Inflammatory macrophage treated with lipopolysaccharide for 1 hour (primary cell): Measurements from ENCODE around the gene CLK2.

Source experiments
- DNase-seq, 2 donors: peaks; one replicate each; pipeline ENCODE4 v3.0.0-alpha.2; 2020 to 2022

The CLK2 gene

DNA sequence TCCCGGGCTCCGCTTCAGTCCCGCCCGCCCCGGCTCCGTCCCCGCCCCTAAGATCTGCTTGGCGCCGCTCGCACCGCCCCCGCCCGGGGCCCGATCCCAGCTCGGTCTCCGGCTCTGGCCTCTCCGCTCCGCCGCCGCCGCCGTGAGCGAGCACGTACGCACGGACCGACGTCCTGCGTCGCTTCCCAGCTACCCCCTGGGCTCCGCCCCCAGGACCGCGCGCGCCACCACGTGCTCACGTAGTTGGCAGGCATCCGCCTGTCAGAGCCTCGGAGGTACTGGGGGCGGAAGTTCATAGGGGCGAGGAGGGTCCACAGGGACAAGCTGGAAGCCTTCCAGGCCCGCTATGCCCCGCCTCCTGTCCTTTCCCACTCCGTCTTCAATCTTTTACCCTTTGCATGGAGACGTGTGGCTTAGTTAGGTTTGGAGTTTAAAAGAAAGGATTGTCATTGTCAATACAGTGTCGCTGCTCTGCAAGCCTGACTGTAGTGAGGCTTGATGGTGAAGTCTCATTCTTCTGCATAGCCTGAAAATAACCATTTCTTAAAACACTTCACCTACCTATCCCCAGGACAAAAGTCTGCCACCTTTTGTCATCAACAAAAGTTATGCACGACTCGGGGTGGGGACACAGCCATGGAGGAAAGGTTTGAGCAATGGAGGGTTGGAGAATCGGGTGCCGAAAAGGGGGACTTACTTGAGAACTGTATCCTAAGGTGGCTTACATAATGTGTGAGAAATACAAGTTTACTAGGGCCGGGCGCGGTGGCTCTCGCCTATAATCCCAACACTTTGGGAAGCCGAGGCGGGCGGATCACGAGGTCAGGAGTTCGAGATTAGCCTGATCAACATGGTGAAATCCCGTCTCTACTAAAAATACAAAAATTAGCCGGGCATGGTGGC is at the start of gene CLK2:
Gene CLK2 (minus strand): TSS at position 162 of the 903 bp plus-strand sequence. CDS start 2,527 bp downstream, outside the sequence.
- peak; percentile 94 to 96 for DNase-seq

DNA sequence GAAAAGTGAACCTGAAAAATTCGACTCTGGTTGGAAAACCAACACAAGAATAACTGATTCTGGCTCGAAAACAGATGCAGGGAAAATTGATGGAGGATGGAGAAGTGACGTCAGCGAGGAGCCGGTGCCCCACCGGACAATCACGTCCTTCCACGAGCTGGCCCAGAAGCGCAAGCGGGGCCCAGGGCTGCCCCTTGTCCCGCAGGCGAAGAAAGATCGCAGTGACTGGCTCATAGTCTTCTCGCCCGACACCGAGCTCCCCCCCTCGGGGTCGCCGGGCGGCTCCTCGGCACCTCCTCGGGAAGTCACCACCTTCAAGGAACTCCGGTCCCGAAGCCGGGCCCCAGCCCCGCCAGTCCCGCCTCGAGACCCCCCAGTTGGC is 49.3 kb upstream of the CLK2 start:
- peak in 1 of 2 donors; percentile 13 for DNase-seq

DNA sequence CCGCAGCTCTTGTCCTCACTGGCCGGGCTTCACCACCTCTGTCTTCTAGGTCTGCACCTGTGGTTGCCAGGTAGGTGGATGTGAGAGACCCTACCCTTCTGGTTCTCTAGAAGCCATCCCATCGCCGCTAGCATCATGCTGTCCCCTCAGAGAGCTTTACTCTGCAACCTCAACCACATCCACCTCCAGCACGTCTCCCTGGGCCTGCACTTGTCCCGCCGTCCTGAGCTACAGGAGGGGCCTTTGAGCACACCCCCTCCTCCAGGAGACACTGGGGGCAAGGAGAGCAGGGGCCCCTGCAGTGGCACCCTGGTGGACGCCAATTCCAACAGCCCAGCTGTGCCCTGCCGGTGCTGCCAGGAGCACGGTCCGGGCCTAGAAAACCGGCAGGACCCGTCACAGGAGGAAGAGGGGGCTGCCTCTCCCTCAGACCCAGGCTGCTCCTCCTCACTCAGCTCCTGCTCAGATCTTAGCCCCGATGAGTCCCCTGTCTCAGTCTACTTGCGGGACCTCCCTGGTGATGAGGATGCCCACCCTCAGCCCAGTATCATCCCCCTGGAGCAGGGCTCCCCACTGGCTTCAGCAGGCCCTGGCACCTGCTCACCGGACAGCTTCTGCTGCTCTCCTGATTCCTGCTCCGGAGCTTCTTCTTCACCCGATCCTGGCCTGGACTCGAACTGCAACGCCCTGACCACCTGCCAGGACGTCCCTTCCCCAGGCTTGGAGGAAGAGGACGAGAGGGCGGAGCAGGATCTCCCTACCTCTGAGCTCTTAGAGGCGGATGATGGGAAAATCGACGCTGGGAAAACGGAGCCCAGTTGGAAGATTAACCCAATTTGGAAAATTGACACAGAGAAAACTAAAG is 48.6 kb upstream of the CLK2 start:
- no peak for DNase-seq

DNA sequence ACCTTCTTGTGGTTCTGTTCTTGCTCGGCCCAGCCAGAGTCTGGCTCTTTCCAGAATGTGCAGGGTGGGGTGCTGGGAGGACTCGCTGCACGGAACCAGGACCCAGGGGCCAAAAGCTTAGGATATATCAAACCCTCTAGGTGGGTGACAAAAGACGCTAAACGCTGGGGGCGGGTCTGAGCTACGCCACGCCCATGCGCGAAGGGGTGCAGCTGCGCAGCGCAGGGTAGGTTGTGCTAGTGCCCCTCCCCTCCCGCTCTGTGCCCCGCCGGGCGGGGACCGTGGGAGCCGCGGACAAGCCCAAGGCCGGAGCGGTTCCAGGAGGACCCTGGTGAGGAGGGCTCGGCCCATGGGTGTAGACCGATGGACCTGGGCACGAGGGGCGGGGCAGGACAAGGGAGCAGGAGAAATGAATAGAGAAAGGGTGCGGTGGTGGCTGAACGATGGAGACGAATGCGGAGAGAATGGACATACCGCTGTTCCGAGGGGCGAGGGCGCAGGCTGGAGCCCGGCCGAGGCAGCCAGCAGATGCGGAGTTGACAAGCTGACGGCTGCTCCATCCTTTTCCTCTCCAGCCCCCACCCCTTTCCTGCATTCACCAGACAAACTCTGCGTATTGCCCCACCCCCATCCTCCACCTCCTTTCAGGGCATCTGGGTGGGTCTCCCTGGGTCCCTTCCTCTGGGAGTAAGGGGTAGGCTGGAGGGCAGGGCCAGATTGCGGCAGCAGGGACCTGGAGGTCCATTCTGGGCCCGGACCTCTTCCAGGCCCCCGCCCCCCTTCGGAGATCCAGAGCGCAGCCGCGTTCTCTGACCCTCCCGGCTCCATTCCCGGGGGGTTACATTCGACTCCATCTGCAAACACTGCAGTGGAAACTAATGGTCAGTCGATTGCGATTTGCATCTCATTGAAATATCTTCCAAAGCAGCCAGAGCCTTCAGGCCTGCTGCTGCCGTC is 47.6 kb upstream of the CLK2 start, which contains the start of gene RUSC1:
Gene RUSC1 (plus strand): TSS at position 234 of the 957 bp plus-strand sequence. CDS start 880 bp downstream, outside the sequence.
- peak; percentile 31 to 49 for DNase-seq

DNA sequence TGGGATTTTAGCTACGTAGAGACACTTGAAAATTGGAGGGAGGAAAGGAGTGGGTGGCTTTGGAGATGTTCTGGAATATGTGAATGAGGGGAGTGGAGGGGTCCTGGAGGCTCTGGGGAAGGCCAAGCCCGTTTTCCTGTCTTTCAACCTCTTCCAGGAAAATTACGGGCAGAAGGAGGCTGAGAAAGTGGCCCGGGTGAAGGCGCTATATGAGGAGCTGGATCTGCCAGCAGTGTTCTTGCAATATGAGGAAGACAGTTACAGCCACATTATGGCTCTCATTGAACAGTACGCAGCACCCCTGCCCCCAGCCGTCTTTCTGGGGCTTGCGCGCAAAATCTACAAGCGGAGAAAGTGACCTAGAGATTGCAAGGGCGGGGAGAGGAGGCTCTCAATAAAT is 46.9 kb upstream of the CLK2 start:
- no peak for DNase-seq

DNA sequence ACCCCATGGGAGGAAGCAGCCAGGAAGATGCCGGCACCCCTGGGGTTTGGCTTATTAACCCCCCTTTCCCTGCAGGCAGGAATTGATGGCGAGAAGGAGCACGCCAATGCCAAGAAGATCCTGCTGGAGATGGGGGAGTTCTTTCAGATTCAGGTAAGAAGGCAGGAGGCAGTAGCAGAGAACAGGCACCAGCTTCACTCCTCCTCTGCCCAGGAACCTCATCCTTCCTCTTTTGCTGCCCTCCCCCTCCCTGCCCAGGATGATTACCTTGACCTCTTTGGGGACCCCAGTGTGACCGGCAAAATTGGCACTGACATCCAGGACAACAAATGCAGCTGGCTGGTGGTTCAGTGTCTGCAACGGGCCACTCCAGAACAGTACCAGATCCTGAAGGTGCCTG is 46.2 kb upstream of the CLK2 start:
- DNase-seq = no peak

DNA sequence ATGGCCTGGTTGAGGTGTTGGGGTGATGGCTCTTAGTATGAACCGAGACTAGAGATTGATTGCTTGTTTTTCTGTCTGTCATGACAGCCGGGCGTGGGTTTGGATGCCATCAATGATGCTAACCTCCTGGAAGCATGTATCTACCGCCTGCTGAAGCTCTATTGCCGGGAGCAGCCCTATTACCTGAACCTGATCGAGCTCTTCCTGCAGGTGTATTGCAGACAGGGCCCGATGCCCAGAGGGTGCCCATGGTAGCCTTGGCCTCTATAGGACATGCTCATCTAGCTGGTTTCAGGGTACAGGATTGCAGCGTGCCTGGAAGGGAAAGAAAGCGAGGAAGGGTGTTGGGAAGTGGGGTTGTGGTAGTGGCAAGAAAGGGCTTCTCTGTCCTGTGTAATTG is 44.8 kb upstream of the CLK2 start:
- DNase-seq = no peak

DNA sequence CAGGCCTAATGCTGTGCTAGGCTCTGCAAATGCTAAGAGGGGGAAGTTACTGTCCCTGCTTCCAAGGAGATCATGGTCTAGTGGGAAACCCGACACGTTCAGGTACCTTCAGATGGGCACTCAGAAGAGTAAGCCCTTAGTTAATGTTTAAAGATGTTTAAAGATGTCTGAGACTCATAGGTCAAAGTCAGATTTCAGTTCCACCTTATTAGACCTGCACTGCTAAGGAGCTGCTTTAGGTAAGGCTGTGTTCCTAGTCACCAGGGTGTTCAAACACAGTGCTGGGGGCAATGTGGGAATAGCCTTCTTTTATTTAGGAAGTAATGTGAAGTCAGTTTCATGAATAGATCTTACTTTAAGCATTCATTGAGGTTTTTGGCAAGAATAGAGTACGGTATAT is 43.6 kb upstream of the CLK2 start:
- no peak for DNase-seq

DNA sequence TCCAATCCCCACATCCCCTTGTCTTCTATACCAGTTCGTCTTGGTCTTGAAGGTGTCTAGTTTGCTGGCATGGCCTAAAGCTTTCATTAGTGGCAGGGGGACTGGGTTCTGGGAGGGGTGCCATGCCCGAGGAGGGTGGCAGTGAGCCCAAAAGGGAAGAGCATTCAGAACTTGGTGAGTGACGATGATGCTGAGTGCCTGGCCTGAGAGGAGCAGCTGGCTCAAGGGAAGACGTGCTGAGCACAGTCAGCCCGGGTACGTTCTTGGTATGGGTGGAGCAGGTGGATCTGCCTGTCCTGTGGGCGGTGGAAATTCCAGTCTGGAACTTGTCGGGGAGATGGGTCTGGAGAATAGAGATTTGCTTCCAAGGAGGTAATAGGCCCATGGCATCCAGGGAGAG is 40.0 kb upstream of the CLK2 start:
- no peak for DNase-seq

DNA sequence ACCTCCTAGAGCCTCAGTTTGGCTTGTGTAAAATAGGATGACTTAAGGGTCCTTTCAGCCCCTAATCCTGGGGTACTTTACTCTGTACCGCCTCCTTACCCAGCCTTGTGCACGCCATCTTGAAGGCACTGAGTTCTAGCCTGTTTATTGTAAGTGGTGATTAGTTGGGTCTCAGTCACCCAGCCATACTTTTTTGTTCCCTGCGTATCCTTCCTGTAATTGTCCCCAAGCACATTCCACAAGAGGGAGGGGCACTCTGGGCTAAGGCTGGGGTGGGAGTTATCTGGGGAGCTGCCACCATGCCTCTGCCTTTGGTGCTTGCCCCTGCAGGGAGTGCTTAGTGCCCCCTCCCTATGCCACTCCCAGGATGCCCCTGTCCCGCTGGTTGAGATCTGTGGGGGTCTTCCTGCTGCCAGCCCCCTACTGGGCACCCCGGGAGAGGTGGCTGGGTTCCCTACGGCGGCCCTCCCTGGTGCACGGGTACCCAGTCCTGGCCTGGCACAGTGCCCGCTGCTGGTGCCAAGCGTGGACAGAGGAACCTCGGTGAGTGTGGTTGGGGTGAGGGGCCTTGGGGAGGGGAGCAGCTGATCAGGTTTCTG is 36.2 kb upstream of the CLK2 start:
- DNase-seq = no peak

DNA sequence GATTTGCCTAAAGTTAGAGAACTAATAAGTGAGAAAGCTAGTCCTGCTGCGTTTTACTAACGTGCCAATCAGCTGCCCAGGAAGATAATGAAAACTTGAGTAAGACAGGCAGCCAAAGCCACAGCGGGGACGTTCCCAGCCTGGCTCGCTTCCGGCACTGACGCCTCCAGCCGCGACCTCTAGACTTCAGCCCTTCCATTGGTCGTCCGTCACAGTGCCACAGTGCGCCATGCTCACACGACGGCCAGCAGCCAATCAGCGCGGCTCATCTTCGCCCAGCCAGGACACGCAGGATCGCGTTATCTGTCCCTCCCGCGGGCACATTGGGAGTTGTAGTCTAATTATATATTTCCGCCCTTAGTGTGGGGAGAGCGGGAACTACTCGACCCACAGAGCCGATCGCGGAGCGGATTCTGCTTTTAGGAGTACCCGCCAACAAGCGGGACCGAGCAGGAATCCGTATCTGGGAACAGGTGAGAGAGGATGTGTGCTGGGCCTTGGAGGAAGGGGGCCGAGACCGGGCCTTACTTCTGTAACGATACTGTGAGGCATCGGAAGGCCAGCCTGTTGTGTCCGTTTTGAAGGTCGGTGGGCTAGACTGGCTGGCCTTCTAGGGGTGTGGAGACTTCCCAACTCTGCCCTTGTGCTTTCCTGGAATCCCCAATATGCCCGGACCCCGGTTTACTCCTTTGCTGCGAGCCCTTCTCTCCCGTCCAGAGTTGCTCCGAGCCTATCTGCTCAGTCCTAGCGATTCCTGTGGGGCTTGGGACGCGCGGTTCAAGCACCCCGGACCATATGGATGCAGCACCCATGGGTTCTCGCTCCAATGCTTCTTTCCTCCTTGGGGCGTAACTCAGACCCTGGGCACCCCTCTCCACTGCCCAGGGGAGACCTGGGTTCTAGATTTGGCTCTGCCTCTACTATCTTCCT is 35.5 kb upstream of the CLK2 start, which contains the start of gene FDPS:
Gene FDPS (plus strand): TSS at position 374 of the 930 bp plus-strand sequence. CDS start 924 bp downstream, outside the sequence.
- peak; percentile 98 to 99 for DNase-seq

DNA sequence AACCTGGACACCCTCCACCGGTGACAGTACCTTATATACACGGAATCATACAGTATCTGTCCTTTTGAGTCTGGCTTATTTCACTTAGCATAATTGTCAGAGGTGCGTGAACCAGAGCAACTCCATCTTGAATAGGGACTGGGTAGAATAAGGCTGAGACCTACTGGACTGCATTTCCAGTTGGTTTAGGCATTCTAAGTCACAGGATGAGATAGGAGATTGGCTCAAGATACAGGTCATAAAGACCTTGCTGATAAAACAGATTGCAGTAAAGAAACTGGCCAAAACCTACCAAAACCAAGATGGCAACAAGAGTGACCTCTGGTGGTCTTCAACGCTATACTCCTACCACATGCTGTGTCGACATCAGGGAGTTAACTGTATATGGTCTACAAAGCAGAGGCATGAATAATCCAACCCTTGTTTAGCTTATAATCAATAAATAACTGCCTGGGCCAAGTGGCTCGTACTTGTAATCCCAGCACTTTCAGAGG is 34.0 kb upstream of the CLK2 start:
- DNase-seq = peak; percentile 27 to 39

DNA sequence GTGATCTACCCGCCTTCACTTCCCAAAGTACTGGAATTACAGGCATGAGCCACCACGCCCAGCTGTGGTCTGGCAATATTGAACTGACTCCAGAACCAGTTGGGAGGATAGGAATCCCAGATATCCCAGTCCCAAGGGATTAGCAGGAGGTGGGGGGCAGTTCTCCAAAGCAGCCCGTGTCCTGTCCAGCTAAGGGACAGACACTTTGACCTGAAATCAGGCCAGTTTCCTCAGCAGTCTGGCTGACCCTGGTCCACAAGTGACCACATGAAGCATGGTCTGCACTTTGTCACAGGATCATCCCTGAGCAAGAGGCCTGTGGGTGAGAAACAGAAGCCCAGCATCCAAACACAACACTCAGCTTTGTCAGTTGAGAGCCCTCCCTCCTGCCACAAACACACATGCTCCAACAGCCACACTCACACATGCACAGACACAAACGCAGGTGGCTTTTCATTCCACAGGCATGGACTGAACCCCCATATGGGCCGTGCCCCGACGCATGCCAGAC is 32.6 kb upstream of the CLK2 start:
- no peak for DNase-seq

DNA sequence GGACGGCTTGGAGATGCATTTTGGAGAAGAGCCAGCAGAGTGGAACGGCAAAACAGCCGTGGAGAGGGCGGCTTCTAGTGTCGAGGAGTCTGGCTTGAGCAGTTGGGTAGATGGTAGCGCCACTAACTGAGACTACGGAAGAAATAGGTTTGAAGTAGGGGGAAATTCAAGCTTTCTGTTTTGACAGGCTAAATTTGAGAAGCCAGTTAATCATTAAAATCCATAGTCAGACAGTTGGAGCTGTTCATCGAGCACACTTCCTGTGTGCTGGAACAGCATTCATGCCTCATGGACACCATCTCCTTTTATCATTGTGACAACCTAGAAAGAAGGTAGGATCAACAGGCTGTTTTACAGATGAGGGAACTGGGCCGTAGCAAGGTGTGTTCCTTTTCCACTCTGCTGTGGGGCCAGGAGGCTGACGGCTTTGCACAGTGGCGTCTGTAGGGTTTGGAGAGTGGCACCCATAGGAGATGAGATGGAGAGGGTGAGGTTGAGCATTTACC is 31.3 kb upstream of the CLK2 start:
- no peak for DNase-seq

DNA sequence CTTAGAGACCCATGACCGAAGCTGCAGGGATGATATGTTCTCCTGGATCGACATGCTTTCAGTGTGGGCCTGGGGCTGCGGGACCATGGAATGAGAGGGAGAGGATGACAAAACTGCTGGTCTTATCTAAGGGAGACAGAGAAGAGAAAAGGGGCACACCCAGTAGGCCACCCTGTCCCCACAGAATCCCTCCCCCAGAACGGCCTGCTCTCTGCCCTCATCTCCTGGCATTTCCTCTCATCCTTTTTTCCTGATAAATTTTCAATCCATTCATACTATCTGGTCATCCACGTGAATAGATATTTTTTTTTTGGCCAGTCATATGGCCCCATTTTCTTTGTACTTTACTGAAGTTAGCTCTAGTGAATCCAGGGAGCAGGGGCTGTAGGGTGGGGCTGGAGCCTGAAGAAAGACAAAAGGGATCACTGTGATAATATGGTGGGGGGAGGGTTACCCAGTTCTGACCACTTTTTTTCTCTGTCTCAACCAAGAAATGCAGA is 28.1 kb upstream of the CLK2 start, which contains the start of gene PKLR:
Gene PKLR (minus strand): TSS at position 97 of the 500 bp plus-strand sequence. CDS start 43 bp downstream, at position 54.
- no peak for DNase-seq

DNA sequence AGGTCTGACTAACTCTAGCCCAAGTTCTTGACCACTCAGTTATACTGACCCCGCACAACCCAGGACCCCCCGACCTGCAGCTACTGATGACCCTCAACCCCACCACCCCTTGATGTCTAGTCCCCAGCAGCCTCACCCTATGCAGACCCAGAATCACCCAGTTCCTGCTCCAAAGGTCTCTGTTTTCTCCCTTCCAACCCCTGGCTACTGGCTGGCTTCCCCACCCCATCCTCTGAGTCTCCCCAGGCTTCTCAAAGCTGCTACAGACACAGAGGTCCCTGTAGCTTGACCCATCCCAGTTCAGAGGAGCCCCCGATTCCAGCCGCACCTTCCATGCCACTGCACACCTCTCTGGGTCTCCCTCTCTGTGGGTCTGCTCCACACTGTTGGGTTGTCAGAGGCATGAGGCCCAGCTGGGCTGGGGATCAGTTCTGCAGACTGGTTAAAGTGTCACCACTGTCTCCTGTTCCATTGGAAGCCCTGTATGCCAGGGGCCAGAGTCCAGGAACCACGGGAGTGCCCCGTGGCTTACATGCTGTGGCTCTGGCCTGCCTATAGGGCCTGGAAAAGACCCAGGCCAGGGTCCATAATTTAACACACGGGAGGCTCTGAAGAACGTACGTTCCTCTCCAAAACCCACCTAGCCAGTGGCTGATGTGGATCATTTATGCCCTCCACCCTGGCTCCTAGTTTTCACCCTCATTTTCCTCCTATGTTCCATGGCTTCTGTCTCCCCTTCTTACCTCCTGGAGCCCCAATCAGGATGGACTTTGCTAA is 27.4 kb upstream of the CLK2 start:
- no peak for DNase-seq

DNA sequence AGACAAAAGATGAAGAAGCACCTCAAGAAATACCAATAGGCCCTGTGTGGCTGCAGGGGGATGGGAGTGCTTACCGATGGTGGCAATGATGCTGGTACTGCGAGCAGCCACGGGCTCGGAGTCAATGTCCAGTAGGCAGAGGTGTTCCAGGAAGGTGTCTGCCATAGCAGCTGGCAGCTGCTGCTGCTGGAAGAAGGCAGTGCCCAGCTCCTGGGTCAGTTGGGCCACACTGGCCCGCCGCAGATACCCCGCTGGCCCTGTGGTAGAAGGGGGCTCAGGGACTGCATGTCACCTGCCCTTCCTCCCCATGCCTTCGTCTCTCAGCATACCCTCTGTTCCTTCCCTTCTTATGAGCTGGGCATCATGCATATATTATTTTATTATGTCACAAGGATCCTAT is 26.7 kb upstream of the CLK2 start:
- no peak for DNase-seq

DNA sequence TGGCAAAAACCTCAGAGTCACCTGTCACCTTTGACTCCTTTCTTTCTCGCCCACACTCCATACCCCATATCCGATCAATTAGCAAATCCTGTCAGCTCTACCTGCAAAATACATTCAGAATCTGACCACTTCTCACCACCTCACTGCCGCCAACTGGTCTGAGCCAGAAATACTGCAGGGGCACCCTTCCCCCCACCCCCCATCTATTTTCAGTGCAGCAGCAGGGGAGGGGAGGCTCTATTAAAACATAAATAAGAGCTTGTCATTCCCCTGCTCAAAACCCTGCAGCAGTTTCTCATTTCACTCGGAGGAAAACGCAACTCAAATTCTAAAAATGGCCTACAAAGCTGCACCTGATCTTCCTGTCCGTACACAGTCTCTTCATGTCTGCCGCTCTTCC is 24.1 kb upstream of the CLK2 start:
- no peak for DNase-seq

DNA sequence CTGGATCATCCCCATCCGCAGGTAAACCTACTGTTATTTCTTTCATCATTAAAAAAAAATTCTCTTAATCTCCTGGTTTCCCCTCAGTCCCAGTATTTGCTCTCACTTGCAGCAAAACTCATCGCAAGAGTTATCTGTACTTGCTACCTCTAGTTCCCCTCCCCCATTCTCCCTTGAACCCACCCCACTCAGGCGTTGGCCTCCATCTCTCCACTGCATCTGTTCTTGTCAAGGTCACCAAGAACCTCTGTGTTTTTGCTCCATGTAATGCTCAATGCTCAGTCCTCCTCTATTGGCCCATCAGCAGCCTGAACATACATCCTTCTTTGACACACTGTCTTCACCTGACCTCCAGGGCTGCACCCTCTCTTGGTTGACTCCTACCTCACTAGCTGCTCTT is 23.4 kb upstream of the CLK2 start:
- no peak for DNase-seq
